GM21786 (cell line): Measurements from ENCODE around the gene XRCC4.
A peak's percentile ranks its signal among the peaks of the same experiment; 100 is the strongest.

Source experiments
- ATAC-seq: cut with Tn5 transposase; IDR thresholded peaks from one replicate; pipeline ENCODE4 v1.9.1; 2021; ENCODE audit not compliant: unreplicated experiment

The XRCC4 gene

GRCh38 chr5:83377131-83377865 is 300.0 kb downstream of the XRCC4 start:
- ATAC-seq: no peak

DNA sequence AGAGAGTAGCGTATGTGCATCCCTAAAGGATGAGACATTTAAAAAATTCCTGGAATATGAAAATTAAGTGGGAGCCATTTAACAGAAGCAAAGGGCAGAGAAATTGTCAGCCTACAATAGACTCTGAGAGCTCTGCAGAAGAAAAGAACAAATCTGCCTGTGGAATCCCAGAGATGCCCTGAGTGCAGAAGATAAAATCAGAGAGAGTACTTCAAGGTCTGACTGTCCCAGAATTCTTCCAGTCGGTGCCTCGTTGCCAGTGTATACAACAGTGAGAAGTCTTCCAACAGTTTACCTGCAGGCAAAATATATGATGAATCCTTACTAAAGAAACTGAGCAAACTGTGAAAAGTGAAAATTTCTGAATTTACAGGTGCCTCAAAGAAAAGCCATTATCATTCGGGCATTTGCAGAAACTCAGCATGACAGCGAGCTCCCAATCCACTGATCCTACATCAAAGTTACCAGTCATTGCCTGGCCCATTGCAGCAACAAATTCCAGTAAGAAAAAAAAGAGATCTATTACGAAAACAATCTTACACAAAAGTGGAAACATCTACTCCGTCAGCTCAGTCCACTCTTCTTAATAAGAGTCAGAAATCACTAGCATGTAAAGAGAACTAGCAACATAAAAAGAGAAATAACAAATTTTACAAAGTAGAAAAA is 301.4 kb downstream of the XRCC4 start:
- no peak for ATAC-seq

GRCh38 chr5:83385812-83386211 is 308.5 kb downstream of the XRCC4 start:
- no peak for ATAC-seq

DNA sequence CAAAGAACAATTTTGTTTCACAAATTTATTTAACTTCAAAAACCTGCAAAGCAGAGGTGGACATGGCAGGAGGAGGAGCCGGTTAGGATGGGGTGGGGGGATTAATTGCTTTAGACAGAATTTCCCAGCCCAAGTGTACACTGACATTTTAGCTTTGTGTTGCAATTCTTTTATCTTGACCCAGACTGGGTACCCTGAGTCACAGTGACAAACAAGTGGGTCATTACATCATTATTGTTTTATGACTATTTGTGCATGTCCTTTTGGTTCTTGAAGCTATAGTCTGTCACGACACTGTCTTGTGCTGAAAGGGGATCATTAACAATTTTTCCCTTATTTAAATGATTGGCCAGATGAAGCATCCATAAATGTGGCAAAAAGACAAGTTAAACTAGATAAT is 309.7 kb downstream of the XRCC4 start:
- no peak for ATAC-seq

DNA sequence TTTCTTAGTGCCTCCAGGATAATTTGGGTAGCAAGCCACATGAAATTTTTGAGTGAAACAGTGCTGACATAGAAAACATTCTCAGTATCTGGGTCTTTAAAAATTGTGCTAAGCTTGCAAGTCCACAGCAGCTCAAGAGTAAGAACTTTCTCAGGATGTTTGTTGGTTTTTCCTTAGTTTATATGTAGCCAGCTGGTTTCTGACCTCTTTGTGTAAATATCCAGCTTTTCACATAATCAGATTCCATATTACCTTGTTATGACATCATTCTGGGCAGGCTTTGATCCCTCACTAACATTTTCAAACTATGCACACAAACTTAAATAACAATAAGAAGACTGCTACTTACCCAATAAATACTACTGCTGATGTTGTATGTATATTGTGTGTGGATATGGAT is 311.3 kb downstream of the XRCC4 start:
- no peak for ATAC-seq

DNA sequence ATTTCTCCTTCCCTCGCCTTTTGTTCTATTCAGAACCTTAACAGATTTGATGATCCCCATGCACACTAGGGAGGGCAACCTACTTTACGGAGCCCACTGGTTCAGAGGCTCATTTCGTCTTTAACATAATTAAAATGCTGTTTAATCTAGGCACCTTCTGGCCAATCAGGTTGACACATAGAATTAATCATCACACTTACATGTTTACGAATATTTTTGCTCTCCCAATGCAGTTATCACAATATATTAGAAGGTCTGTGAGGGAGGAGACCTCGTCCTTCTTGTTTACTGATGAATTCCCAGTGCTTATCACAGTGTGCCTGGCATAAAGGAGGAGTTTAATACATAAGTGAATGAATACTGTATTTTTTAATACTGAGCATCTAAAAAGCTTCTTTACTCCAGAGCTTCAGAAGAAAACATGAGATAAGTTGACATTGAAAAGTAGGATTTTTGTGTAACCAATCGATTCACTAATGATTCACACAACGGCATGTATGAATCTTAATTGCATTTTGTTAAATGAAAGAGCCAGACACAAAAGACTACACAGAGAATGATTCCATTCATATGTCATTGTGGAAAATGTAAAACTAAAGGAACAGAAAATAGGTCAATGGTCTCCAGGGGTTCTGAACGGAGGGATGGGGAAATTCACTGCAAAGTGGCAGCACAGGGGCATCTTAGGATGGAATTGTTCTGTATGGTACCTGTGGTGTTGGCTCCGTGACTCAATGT is 315.6 kb downstream of the XRCC4 start:
- ATAC-seq: no peak

GRCh38 chr5:83393504-83393866 is 316.1 kb downstream of the XRCC4 start:
- no peak for ATAC-seq

- ATAC-seq: no peak
These were observed 316.8 kb downstream of the XRCC4 start for GRCh38 chr5:83394190-83394589.

DNA sequence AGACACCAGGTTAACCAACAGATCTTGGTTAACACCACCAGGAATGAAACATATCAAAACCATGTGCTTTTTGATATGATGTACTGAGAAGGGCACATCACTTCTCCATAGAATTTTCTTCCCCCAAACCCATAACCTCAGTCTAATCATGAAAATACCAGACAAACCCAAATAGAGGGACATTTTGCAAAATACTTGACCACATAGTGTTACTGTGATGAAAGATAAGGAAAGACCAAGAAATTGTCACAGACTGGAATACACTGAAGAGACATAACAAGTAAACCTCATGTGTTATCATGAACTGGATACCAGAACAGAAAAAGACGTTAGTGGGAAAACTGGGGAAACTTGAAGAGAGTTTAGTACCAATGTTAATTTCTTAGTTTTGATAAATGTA is 319.3 kb downstream of the XRCC4 start:
- no peak for ATAC-seq

- ATAC-seq: no peak
These were observed 320.3 kb downstream of the XRCC4 start for GRCh38 chr5:83397658-83398057.

DNA sequence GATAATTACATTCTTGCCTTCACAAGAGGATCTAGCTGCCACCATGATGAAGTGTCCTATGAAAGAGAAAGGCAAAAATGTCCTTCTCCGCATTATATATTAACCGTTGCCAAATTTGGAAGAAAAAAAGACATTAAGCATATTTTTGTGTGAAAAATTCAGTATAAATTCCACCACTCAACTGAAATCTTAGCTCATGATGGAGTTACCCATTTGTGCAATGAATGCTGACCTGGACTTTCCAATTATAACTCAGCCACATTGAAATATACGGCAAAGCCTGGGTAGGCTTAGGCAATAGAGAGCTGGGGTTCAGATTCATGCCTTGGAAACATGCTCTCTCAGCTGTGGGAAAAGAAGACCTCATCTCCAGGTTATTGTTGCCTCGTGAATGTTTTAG is 322.9 kb downstream of the XRCC4 start:
- ATAC-seq: no peak

DNA sequence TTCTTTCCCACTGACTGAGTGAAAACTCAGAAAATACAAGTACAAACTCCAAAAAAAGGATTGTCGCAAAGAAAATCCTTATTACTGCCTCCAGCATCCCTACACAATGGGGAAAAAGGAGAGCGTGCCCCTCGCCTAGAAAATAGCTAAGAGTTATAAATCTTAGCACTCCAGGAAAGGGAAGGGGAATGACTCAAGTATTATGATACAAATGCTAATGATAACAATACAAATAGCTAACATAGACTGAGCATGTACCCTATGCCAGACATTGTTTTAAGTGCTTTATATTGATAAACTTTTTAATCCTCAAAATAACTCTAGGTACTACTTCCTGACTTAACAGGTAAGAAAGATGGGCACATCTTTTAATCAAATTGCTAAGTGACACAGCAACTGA is 323.4 kb downstream of the XRCC4 start:
- ATAC-seq: no peak

GRCh38 chr5:83401122-83401731 is 323.9 kb downstream of the XRCC4 start:
- peak; percentile 63 for ATAC-seq

DNA sequence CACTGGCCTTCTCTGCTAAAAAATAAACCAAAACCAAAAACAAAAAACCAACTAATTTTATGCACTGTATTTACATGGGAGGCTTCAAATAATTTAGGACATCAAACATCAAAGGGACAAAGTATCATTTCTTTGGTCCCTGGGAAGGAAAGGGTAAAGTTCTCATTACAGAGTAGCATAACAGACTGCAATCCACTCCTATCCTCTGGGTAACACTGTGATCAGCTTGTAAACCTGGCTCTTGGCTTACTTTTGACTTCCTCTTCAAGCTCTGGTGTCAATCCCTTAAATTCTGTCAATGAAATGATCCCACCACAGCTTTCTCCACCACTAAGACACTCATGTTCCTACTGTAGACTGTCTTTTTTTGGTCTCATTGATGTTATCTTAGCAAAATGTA is 324.4 kb downstream of the XRCC4 start:
- ATAC-seq: no peak
